ENCODE measurements around the gene SHB.

GRCh38 chr9:38064842-38065368 is 4.1 kb downstream of the SHB start:
- TF ChIP-seq, protein P1, sequence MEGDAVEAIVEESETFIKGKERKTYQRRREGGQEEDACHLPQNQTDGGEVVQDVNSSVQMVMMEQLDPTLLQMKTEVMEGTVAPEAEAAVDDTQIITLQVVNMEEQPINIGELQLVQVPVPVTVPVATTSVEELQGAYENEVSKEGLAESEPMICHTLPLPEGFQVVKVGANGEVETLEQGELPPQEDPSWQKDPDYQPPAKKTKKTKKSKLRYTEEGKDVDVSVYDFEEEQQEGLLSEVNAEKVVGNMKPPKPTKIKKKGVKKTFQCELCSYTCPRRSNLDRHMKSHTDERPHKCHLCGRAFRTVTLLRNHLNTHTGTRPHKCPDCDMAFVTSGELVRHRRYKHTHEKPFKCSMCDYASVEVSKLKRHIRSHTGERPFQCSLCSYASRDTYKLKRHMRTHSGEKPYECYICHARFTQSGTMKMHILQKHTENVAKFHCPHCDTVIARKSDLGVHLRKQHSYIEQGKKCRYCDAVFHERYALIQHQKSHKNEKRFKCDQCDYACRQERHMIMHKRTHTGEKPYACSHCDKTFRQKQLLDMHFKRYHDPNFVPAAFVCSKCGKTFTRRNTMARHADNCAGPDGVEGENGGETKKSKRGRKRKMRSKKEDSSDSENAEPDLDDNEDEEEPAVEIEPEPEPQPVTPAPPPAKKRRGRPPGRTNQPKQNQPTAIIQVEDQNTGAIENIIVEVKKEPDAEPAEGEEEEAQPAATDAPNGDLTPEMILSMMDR (IDR thresholded peaks at IDR 0.05) = no peak
- TF ChIP-seq POLR2A (IDR thresholded peaks at IDR 0.05) (no peak), EP300 (IDR thresholded peaks at IDR 0.05) (no peak), POLR2AphosphoS5 (IDR thresholded peaks at IDR 0.05) (no peak)
